ENCODE results near the gene SERPINA4.

DNA sequence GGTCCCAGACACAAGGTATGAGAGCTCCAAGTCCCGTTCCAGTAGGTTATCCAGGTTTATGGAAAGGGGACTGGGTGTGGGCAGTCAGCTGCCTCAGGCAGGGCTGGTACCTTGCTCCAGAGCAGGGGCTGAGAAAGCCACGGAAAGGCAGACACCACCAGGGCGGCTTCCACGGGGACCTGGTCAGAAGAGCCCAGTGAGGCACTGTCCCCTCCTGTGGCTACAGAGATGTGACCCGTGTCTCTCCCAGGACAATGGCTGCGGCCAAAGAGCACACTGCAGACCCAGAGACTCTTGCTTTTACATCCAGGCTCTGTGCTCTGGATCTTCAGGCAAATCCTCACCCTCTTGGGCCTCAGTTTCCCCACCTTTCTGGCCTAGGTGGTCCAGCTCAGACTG lies 8.8 kb downstream of the SERPINA4 start:
- TF ChIP-seq, protein P1, sequence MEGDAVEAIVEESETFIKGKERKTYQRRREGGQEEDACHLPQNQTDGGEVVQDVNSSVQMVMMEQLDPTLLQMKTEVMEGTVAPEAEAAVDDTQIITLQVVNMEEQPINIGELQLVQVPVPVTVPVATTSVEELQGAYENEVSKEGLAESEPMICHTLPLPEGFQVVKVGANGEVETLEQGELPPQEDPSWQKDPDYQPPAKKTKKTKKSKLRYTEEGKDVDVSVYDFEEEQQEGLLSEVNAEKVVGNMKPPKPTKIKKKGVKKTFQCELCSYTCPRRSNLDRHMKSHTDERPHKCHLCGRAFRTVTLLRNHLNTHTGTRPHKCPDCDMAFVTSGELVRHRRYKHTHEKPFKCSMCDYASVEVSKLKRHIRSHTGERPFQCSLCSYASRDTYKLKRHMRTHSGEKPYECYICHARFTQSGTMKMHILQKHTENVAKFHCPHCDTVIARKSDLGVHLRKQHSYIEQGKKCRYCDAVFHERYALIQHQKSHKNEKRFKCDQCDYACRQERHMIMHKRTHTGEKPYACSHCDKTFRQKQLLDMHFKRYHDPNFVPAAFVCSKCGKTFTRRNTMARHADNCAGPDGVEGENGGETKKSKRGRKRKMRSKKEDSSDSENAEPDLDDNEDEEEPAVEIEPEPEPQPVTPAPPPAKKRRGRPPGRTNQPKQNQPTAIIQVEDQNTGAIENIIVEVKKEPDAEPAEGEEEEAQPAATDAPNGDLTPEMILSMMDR (IDR thresholded peaks at IDR 0.05; ENCODE audit: poor library complexity, severe bottlenecking), result no peak
- TF ChIP-seq EZH2 (IDR thresholded peaks at IDR 0.05; ENCODE audit: borderline replicate concordance, insufficient read depth, low read length, poor library complexity, severe bottlenecking) (no peak), SMC3 (conservative IDR thresholded peaks at IDR 0.05; ENCODE audit: poor library complexity) (no peak), POLR2AphosphoS5 (IDR thresholded peaks at IDR 0.05) (no peak), RAD21 (conservative IDR thresholded peaks at IDR 0.05) (no peak), EP300 (conservative IDR thresholded peaks at IDR 0.05; ENCODE audit: poor library complexity, severe bottlenecking) (no peak), MXI1 (conservative IDR thresholded peaks at IDR 0.05; ENCODE audit: poor library complexity, severe bottlenecking) (no peak), TAF1 (IDR thresholded peaks at IDR 0.05; ENCODE audit: low read depth) (no peak)
- TF ChIP-seq, protein P2, sequence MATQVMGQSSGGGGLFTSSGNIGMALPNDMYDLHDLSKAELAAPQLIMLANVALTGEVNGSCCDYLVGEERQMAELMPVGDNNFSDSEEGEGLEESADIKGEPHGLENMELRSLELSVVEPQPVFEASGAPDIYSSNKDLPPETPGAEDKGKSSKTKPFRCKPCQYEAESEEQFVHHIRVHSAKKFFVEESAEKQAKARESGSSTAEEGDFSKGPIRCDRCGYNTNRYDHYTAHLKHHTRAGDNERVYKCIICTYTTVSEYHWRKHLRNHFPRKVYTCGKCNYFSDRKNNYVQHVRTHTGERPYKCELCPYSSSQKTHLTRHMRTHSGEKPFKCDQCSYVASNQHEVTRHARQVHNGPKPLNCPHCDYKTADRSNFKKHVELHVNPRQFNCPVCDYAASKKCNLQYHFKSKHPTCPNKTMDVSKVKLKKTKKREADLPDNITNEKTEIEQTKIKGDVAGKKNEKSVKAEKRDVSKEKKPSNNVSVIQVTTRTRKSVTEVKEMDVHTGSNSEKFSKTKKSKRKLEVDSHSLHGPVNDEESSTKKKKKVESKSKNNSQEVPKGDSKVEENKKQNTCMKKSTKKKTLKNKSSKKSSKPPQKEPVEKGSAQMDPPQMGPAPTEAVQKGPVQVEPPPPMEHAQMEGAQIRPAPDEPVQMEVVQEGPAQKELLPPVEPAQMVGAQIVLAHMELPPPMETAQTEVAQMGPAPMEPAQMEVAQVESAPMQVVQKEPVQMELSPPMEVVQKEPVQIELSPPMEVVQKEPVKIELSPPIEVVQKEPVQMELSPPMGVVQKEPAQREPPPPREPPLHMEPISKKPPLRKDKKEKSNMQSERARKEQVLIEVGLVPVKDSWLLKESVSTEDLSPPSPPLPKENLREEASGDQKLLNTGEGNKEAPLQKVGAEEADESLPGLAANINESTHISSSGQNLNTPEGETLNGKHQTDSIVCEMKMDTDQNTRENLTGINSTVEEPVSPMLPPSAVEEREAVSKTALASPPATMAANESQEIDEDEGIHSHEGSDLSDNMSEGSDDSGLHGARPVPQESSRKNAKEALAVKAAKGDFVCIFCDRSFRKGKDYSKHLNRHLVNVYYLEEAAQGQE (IDR thresholded peaks at IDR 0.05; ENCODE audit: borderline replicate concordance), result no peak
